ENCODE results near the gene MAP7.

- no peak for TF ChIP-seq EZH2phosphoT487 (IDR thresholded peaks at IDR 0.05; ENCODE audit: low read length)
- no peak for TF ChIP-seq CTCF (IDR thresholded peaks at IDR 0.05; ENCODE audit: low read length)
- no peak for TF ChIP-seq EZH2 (optimal IDR thresholded peaks at IDR 0.05; ENCODE audit: low read depth, low read length)
Observed at GRCh38 chr6:136562211-136562610, 12.0 kb upstream of the MAP7 start.

Data from MM.1S (cell line).